ENCODE results near the gene GNPTG.

The GNPTG gene

DNA sequence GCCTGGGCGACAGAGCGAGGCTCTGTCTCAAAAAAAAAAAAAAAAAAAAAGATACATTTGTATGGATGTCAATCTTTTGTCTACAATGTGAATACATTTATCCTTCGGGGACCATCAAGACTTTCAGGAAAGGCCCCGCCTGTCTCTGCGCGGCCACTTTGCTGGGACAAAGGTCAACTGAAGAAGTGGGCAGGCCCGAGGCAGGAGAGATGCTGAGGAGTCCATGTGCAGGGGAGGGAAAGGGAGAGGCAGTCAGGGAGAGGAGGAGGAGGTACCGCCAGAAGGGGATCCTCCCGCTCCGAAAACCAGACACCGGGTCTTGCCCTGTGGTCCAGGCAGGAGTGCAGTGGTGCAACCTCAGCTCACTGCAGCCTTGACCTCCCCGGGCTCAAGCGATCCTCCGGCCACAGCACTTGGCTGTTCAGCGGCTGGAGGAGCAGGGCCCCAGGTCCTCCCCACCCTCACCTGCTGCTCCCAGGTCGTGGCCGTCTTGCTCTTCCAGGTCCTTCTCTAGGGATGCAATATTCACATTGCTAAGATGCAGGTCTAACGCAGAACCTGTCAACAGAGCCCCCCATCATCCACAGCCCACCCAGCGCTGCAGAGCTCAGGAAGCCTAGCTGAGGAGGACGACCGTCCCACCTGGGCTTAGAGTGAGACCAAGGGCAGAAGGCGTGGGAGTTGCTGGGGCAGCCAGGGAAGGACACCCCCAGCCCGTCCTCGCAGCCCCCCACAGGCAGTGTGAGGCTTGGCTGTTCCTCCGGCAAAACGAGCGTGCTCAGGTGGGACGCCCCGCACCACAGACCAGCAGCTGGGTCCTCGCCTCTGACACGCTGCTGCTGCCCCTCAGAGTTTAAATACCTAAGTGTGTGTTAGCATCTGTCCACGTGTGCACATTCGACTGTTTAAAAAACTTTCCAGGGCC lies 19.6 kb downstream of the GNPTG start:
- DNase-seq (ENCODE audit: low spot score): no peak

DNA sequence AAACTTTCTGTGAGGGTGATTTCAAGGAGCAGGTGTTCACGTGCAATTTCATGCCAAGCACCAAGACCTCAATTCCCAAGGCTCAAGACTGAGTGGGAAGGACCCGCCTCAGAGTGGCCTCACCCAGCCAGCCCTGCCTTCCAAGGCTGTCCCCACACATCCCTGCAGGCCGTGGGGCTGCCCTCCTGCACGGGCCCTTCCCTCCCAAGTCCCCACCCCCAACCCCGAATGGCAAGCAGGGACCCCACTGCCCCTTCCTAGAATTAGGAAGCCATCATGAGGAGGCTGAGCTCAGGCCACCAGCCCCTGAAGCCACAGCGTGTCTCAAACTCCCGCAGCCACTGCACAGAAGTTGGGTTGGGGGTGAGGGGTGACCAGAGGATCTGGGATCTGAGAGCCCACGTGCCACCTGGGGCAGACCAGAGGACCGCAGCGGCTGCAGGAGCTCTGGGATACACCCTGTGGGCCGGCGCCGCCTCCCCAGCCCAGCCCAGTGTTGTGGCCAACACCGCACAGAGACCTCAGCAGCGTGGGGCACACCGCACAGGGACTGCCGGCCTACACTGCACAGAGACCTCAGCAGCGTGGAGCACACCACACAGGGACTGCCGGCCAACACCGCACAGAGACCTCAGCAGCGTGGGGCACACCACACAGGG lies 20.7 kb downstream of the GNPTG start:
- no peak for DNase-seq (ENCODE audit: low spot score)

DNA sequence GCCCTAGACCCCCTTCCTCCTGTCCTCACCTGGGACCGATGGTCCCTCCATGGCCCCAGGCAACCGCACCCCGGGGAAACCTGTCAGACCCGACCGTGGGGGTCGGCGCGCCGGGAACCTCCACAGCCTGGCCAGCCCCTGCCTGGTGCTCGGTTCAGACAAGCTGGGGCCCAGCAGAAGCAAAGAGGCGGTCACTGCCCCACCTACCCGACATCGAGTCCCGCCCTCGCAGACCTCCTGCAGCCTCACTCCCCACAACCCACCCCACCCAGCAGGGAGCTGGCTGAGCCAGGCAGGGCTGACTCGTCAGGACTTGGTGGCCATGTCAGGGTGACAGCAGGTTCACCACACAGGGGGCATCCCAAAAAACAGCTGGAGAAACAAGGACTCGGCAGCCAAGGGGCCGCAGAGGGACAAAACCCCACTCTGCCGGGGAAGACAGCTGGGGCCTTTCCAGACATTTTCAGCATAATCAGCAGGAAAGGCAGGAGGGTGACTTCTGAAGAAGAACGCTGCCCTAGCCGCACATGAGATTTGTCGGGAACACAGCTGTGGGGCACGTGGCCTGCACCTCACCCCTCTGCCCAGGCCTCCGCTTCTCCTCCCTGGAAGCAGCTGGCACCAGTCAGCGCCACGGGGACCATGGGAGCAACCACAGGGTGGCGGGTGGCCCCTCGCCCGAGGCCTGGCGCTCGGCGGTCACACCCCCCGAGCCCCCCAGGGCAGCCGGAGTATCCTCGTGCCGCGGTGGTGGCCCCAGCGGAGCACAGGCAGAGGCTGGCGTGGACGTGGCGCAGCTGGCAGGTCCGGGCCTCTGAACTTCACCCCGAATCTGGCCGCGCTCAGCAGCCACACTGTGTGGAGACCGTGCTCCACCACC lies 22.9 kb downstream of the GNPTG start:
- DNase-seq (ENCODE audit: low spot score): no peak

DNA sequence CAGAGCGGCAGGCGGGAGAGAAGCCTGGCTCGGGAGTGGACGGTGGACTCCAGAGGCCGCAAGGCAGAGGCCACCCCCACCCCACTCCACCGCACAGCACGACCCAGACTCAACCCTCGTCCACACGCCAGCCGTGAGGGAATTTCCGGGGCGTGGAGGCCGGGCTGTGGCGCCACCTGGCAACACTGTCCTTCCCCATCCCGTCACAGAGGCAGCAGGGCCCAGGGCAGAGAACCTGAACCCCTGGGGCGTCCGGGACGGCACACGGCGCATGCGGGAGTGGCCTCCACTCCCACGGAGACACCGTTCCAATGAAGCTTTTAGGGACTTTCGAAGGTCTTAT lies 23.5 kb downstream of the GNPTG start:
- DNase-seq (ENCODE audit: low spot score): no peak

DNA sequence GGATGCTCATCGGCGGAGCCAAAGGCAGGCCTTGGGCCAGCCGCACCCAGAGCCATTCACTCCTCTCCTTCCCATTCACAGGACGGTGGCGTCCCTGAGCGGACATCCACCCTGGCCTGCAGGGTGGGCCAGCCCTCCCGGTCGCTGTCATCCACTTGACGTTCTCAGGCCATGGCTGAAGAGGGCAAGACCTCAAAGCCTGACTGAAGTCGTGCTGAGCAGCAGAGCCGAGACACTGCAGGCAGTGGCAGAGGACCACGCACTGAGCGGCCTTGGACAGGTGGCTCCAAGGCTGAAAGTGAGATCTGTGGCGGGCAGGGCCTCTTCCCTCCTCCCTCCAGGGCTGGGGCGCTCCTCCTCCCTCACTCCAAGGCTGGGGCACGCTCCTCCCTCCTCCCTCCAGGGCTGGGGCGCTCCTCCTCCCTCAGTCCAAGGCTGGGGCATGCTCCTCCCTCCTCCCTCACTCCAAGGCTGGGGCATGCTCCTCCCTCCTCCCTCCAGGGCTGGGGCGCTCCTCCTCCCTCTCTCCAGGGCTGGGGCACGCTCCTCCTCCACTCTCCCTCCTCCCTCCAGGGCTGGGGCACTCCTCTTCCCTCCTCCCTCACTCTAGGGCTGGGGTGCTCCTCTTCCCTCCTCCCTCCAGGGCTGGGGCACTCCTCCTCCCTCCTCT lies 24.1 kb downstream of the GNPTG start:
- no peak for DNase-seq (ENCODE audit: low spot score)

DNA sequence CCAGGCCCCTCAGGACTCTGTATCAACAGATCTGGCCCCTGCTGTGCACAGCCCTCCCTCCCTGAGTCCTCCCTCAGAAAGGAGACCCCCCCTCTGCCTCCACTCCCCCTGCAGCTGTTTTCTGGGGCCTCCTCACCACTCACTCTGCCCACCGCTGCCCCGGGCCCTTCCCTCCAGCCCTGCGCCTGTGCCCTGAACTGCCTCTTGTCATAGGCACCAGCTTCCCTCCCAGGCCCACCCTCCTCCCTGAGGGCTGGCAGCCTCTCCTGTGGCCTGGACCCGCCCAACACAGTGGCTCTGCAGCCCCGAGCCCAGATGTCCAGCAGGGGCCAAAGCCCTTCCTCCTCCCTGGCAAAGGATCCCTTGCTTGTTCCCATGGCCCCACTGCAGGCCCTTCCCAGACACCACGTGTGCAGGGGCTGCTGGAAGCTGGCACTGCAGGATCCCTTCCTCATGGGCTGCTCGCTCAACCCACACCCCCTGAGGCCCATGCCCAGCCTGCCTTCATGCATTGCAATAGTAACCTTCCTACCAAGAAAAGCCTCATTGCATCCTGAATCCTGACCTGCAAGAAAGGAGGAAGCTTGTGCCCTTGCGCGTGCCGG lies 25.8 kb downstream of the GNPTG start:
- no peak for DNase-seq (ENCODE audit: low spot score)

DNA sequence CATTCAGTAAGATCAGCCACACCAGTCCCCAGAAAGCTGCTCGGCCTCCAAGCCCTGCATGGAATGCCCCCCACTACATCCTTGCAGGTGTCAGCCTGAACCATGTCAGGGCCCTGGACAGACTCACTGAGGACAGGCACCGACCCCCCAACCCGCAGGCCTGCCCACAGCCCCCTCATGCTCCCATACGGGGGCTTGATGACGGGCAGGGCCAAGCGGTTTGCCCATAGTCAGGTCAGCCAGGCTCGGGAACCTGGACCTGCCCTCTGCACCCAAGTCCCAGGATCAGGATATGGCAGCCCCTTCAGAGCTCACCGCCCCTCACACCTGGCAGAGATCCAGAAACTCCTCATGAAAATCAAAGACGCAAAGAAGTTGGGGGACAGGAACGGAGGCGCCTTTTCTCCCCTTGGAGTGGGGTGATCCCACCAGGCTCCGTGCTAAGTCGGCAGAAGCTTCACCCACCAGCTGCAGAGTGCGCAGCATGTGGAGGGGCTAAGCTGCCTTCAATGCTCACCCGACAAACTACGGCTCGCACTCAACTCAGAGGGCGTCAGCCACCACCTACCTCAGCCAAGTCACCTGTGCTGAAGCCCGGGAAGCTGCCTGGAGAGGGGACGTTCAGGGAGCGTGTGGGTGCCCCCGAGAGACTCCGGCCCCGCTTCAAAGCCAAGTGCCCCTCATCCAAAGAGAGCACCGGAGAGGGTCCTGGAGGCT lies 26.5 kb downstream of the GNPTG start:
- DNase-seq (ENCODE audit: low spot score): no peak

DNA sequence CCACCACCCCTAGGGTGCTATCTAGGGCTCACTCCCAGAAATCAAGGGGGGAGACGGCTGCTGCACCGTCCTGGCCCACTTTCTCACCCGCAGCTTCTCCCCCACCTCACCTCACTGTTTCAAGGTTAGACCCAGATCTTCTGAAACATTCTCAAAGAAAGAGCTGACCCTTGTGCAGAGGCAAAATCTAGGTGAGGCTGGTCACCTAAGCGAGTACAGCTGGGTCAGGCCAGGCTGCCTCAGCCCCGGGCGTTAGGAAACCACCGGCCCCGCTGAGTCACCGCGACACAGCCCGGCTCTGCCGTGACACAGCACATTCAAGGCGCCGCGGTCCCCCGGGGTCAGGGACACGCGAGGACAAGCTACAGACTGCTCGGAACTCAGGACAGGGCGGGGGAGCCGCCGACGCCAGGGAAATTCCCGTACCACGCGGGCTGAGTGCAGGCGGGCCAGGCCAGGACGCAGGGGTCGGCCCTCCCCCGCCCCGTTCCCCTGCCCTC lies 27.1 kb downstream of the GNPTG start:
- DNase-seq (ENCODE audit: low spot score): peak; percentile 71

DNA sequence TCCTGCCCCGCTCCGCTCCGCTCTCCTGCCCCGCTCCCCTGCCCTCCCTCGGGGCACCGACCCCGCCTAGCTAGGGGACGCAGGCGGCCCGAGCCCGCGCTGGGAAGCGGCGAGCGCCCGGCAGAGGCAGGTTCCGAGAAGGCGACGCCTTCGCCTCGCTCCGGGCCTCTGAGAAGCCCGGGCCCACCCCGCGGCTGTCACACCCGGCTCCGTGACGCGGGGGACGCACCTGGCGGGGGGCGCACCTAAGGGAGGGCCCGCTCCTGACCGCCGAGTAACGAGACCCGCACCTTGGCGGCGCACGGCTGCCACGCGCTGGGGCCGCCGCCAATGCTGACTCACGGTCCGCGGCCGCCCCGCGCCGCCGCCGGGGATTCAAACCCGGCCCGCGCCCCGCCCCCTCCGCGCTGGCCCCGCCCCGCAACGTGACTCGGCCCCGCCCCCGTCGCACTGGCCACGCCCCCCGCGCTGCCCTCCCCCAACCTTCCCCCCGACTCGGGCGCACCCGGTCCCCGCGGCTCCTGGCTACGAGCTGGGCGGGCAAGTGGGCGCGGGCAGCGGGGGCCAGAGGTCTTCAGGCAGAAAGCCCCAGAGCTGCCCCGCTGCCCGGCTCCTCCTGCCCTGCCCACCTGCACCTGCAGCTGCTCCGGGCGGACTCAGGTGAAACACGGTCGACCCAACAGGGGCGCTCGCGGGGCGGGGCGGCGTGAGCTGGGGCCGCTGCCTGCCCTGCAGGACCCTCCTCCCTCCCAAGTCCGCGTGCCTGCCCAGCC lies 27.8 kb downstream of the GNPTG start:
- peak; percentile 47 for DNase-seq (ENCODE audit: low spot score)

DNA sequence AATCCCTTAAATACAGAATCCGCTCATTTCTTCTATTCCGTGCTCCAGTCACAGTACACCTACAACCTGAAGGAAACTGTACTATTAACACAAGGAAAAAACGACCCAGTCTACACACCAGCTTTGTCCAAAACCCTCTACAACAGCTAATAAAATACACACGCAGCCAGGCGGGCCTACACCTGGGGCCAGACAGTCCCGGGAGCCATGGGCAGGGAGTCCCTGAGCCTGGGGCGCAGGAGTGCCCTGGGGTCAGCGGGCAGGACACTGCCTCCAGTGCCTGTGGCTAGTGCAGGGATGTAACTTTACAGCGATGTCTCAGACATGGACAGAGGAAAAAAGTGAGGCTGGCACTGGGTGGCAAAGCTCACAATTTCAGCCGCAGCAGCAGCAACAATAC lies 28.5 kb downstream of the GNPTG start:
- DNase-seq (ENCODE audit: low spot score): no peak

DNA sequence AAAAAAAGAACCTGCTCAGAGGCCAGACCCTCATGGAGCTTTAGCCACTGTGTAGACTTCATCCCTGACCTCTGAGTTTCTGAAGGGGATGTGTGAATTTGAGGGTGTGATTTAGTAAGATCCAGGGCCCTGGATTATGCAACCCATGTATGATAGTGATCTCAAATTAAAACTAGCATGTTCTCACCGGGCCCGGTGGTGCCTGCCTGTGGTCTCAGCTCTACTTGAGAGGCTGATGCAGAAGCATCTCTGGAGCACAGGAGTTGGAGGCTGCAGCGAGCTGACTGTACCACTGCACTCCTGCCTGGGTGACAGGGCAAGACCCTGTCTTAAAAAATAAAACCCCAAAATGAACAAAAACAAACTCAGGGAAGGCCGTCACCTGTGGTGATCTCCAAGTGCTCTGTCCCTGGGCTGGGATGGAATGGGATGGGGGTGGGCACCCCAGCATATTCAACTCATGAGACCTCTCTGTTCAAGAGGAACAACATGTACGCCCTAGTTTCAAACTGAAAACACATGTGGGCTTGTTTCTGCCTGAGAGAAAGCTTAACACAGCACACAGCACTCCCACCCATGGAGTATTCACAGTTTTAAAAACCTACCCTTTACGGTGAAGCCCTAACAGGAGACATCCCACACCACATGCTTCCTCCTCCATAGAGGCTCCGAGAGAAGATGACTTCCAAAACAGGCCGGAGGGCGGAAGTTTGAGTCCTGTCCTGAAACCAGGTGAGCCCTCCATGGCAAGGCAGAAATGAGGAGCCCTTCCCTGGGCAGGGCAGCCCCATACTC lies 30.1 kb downstream of the GNPTG start:
- no peak for DNase-seq (ENCODE audit: low spot score)

DNA sequence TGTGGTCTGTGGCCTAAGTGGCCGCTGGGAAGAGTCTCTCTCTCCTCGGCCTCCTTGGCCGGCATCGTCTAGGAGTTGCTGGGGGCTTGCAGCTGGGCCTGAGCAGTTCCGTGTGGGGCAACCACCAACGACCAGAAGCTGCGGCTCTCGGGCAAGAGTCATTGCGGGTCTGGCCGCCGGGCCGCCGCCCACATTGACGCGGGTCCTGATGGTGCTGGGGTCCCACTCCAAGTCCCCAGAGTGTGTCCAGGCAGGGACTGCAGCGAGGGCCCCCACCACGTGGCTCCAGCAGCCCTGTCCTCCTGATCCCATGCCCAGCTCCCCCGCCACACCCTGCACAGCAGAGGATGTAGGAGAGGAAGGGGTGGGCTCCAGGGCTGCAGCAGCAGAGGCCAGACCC lies 31.8 kb downstream of the GNPTG start:
- no peak for DNase-seq (ENCODE audit: low spot score)

DNA sequence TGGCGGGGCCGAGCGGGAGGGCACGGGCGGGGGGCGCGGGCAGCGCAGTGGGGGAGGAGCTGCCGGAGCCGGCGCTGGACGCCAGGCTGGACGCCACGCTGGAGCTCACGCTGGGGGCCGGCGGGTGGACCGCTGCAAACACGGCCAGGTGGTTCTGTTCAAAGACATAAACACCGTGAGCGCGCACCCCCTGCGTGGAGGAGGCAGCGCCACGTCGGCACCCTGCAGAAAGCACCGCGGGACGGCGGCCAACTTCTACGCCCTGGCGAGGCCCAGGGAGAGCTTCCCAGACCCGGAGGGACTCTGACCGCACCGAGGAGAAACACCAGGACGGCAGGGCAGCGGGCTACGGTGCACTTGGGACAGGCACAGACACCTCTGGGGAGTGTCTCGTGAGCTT lies 33.5 kb downstream of the GNPTG start:
- DNase-seq (ENCODE audit: low spot score): no peak

DNA sequence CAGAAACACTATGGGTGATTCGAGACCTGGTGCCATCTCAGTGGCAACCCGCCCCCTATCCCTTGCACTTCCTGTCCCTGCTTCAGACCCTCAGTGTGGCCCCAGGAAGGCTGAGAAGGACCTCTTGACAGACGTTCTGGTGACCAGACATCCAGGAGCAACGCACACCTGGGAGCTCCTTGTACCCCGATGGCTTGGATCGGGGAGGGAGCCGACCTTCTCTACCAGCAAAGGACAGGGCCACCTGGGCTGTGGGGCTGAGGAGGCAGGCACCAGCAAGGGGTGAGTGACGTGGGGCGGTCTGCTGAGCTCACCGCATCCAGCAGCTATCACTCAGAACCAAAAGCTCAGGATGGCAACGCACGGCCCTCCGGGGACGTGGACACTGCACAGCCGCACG lies 35.6 kb downstream of the GNPTG start:
- DNase-seq (ENCODE audit: low spot score): no peak

DNA sequence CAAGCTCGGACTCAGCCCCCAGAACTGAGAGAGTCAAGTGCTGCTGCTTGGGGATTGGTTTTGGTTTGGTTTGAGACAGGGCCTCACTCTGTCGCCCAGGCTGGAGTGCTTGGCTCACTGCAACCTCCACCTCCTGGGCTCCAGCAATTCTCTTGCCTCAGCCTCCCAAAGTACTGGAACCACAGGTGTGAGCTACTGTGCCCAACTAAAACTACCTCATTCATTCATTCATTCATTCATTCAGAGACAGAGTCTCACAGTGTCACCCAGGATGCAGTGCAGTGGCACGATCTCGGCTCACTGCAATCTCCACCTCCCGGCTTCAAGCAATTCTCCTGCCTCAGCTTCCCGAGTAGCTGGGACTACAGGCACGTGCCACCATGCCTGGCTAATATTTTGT lies 38.0 kb downstream of the GNPTG start:
- DNase-seq (ENCODE audit: low spot score): no peak

DNA sequence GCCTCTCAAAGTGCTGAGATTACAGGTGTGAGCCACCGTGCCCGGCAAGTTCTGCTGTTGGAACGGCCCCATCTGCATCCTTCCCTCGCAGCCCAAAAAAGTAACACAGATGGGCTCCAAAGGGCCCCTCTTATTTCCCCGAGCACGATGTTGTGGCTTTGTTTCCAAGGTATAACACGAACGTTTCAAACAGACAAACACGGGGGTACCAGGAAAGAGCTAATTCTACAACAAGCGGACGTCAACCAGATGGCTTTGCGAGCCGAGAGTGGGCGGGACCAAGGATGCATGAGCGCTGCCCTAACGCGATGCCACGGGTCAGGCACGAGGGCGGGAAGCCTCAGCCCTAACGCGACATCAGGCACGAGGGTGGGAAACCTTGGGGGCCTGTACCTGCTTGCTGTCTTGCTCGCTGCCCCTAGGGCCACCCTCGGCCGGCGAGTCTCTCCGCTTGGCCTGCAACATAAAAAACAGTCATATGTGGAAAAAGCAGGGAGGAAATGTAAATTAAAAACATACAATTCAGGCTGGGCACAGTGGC lies 38.6 kb downstream of the GNPTG start:
- DNase-seq (ENCODE audit: low spot score): no peak

DNA sequence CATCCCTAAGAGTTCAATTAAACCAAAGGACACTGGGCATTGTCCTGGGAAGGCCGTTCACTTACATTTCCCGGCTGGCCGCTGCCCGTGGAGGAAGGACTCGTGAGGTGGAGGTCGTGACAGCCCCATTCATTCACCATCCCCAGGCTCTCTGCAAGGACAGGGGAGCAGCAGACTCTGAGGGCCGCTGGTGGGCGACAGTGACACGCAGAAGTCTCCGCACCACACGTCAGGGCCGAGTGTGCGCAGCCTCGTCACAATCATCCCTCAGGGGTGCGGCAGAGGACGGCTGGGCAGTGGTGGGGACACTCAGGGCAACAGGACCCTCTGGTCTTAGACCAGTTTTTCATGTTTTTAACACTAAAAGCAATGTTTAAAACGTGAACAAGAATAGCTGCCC lies 41.1 kb downstream of the GNPTG start:
- DNase-seq (ENCODE audit: low spot score): no peak

DNA sequence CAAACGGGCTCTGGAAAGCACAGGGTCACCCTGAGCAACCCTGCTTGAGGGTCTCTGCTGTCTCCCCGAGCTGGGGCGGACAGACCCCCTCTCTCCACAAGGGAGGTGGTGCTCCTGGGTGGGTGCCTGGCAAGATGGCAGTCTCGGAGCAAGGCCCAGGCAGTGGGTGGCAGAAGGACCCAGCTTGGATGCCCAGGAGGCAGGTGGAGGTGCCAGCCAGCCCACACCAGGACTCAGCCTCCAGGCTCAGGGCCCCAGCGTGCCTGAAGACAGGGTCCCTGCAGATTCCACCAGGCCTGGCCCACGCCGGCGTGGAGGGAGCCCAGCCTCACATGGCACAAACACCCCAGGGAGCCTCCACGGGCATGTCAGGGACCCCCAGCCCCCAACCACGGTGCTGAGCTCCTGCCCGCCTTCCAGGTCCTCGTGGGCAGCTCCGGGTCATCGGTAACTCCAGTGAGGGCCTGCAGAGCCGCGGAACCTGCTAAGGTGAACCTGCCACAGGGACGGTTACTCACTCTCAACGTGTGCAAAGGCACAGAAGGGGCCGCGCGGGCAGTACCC lies 42.0 kb downstream of the GNPTG start:
- no peak for DNase-seq (ENCODE audit: low spot score)

All from CD4-positive, alpha-beta T cell treated with Interleukin-2 at 100 ng/mL for 4 hours (primary cell).